HG02840 (cell line): Measurements from ENCODE around the gene UNC13B.
"Not testable (repeated sequence)": the region's sequence is repeated elsewhere in the genome, so short reads cannot be mapped to it uniquely, and the experiment has no call there.

Source experiments
- ATAC-seq: cut with Tn5 transposase; IDR thresholded peaks from one replicate; pipeline ENCODE4 v1.9.1; 2021; ENCODE audit warnings: mild to moderate bottlenecking, moderate library complexity, moderate number of reproducible peaks; ENCODE audit not compliant: unreplicated experiment, low FRiP score

Gene UNC13B

GRCh38 chr9:35161713-35162604, at the start of gene UNC13B:
TSS of gene UNC13B (plus strand) at chr9:35162009. CDS start at chr9:35162284, 275 bp downstream.
- no peak for ATAC-seq

DNA sequence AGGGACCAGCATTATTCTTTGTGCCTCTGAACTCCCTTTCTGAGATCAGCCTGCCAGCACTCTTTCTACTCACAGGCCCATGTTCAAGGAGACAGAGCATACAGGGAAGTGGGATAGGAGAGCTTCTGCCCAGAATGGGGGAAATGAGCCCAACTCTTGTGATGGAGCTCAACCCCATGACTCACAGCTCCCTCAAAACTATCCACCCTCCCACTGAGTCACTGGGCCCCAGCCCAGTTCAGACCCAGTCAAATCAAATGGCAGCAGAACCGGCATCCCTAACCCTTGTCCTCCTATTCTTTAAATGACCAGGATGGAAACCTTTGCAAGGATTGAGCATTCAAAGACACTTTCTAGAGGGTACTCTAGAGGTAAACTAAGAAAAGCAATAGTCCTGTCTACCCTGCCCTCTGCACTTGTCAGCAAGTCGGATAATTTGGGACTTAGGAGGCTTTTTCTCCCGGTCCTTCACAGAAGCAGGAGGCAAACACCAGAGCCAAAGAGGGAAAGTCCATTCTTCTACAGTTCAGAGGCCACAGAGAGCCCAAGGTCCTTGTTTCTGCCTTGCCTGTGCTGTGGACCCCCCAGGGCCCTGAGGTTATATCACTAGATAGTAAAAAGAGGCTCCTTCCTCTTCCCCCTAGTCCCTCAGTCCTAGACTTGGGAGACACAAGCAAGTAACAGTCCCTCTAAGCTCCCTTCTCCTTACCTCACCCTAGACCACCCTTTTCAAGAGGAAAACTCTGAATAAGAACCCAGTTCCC, 49.4 kb upstream of the UNC13B start:
- no peak for ATAC-seq

DNA sequence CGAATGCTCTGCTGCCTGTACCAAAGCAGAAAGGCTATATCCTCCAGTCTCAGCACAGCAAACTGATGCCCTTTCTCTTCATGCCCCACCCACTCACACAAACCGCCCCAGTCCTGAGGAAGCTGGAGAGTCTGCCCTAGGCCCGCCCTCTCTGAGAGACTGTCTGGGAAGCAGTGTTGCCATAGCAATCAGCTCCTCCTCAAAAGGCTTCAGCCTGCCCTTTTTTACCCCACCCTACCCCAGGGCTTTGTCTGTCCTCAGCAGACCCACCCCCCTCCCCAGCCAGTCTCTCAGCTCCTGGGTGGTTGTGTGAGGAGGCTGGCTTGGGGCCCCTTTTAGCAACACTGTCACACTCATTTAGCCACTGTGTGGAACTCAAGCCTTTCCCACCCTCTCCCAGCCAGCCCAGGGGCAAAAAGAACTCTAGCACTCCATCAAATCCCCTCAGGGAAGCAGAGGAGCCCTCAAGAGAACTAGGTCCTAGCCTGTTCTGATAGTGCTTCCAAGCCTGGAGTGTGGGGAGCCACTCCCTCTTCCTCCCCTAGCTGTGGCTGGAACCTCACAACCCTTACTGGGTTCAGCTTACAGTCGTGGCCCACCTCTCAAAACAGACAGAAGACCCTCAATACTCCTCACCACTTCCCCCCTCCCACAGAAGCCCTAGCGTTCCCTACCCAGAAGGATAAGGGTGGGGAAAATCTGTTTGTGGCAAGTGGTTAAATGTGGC, 47.5 kb upstream of the UNC13B start:
- ATAC-seq = no peak

GRCh38 chr9:35114840-35115628, 46.8 kb upstream of the UNC13B start:
- no peak for ATAC-seq

GRCh38 chr9:35115680-35116538, 45.9 kb upstream of the UNC13B start, which contains the start of gene ATOSB:
TSS of gene ATOSB (minus strand) at chr9:35115862. CDS start at chr9:35108274, 7,588 bp downstream.
- ATAC-seq = peak; percentile 55

GRCh38 chr9:35116539-35116897, 45.3 kb upstream of the UNC13B start:
- ATAC-seq = peak; percentile 5

- peak; percentile 53 for ATAC-seq
These were observed 44.8 kb upstream of the UNC13B start for GRCh38 chr9:35116898-35117551.

GRCh38 chr9:35134920-35135319, 26.9 kb upstream of the UNC13B start:
- ATAC-seq = no peak

GRCh38 chr9:35135988-35136387, 25.8 kb upstream of the UNC13B start:
- ATAC-seq = no peak

DNA sequence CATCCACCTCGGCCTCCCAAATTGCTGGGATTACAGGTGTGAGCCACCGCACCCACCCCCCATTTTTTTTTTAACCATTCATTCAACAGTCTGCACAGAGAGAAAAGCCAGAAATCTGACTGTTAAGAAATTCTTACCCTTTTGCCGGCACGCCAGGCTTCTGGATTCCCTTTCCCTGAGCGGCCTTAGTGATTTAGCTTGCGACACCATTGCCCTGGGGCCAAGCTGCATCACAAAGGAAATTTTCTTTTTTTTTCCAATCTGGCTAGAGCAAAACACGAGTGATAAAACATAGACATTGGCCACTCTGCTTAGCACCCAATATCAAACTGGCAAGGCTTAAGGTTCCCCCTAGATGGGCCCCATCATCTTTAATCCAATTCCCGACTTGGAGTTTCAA, 24.9 kb upstream of the UNC13B start:
- no peak for ATAC-seq

DNA sequence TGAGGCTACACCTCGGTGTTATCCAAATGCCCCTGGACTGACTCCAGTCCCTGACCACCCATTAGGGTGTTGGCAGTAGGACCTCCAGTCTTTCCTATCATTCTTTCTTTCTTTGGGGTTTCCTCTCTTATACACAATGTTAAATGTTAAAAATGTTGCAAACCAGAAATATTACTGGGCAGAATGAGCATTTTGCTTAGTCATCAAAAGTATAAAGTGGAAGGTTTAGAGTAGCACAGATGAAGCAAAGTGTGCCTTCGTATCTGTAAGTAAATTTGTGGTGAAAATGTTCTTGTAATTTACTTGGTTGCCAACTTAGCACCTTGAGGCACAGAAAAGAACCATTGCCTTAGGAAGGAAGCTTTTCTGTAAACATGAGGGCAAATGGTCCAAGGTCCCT, 21.7 kb upstream of the UNC13B start:
- ATAC-seq = no peak

DNA sequence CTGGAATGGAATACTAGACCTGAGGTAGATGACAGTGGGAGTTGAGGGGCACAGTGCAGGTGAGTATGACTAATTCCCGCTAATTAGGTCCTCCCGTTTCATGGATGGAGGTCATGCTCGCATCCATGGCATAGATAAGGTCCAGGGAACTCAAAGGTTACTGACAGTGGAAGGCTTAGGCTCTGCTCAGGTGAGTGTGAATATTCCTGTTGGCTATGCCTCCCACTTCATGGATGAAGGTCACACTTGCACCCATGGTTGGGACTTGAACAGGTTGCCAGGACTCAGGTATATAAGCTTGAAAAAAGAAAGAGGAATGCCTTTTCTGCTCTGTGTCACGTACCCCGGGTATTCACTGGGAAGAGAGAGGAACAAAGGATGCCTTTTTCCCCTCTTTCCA, 19.8 kb upstream of the UNC13B start:
- ATAC-seq = no peak

- ATAC-seq = not testable (repeated sequence)
These were observed 13.8 kb upstream of the UNC13B start for GRCh38 chr9:35147941-35148563.

DNA sequence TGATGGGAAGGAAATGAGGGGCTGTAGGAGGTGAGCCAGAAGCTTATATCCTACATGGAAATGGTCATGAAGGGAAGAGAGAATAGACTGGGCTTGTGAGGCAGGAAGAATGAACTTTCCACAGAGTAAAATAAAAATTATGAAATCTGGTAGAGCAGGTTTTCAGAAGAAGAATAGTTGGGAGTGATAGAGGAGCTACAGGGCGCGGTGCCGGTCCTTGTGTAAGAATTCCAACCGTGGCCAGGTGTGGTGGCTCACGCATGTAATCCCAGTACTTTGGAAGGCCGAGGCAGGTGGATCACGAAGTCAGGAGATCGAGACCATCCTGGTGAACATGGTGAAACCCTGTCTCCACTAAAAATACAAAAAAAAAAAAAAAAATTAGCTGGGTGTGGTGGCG, 8.9 kb upstream of the UNC13B start:
- no peak for ATAC-seq

- no peak for ATAC-seq
These were observed 5.0 kb upstream of the UNC13B start for GRCh38 chr9:35156781-35157180.

- not testable (repeated sequence) for ATAC-seq
These were observed 4.0 kb upstream of the UNC13B start for GRCh38 chr9:35157836-35158235.

- ATAC-seq = no peak
These were observed 3.1 kb upstream of the UNC13B start for GRCh38 chr9:35158501-35159280.
